ENCODE results near the gene HNRNPA2B1.

HNRNPA2B1 gene

DNA sequence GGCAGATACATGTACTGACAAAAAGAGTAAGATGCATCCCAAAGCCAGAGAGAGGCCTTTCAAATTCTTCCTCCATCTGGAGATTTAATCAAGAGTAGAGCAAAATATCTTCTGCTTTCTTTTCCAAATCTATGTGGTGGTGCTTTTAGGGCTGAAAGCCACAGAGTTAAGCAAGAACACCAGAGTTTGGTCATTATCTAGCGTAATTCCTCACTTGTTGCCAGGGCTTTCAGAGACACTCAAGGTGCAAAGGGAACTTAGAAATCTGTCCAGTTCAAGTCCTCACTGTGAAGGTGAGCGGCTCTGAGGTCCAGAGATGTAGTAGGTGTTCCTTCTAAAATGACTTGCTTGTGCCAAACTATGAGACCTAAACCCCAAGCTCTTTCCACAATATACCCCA, 59.5 kb downstream of the HNRNPA2B1 start:
- no peak for DNase-seq

DNA sequence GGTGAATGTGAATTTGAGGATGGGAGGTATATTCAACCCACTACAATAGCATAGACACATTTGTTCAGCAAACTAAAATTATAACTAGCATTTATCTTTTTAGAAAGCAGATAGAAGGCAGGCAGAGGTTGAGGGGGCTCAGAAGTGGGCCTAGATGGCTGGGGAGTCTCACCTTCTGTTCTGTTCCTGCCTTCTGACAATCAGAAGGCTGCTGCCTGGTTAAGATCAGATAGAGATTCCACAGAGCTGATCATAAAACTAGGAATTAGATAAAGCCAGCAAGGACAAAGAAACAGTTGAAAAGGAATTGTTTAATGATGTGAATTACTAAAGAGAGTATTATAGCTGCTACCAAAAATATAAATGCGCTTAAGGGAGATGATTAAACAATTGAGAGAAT, 60.2 kb downstream of the HNRNPA2B1 start:
- DNase-seq, result no peak
